WI38 (cell line): ENCODE measurements around the gene CPA4.

ENCODE experiments used
- H3K4me3 ChIP-seq: 2 replicates; pipeline ENCODE4 v1.5.1; 2011; ENCODE audit warnings: low read depth, mild to moderate bottlenecking, control low read depth, low read length
- CTCF ChIP-seq: IDR thresholded peaks from 2 replicates; pipeline ENCODE4 v1.5.1; 2012; ENCODE audit warnings: low read depth, mild to moderate bottlenecking, control low read depth, low read length

The CPA4 gene

GRCh38 chr7:130360518-130360917, 67.6 kb downstream of the CPA4 start:
- no peak for TF ChIP-seq CTCF
- no peak overlapping the region for H3K4me3 ChIP-seq

- TF ChIP-seq CTCF = no peak
Measured at GRCh38 chr7:130361681-130362080, 68.7 kb downstream of the CPA4 start.

GRCh38 chr7:130362251-130362816, 69.4 kb downstream of the CPA4 start:
- TF ChIP-seq CTCF = no peak
- no peak overlapping the region for H3K4me3 ChIP-seq

More at GRCh38 chr7:130361681-130362080, 68.7 kb downstream of the CPA4 start:
- no peak overlapping the region for H3K4me3 ChIP-seq

- H3K4me3 ChIP-seq = no peak overlapping the region
- no peak for TF ChIP-seq CTCF
Measured at GRCh38 chr7:130363026-130363847, 70.3 kb downstream of the CPA4 start.

GRCh38 chr7:130364451-130364850, 71.5 kb downstream of the CPA4 start:
- TF ChIP-seq CTCF = no peak
- H3K4me3 ChIP-seq = no peak overlapping the region

GRCh38 chr7:130365088-130365487, 72.1 kb downstream of the CPA4 start:
- H3K4me3 ChIP-seq = no peak overlapping the region
- TF ChIP-seq CTCF = no peak

- TF ChIP-seq CTCF = no peak
- no peak overlapping the region for H3K4me3 ChIP-seq
Measured at GRCh38 chr7:130365511-130366441, 72.8 kb downstream of the CPA4 start.
